Islet of Langerhans (tissue), 1 donor: ENCODE results near the gene FKBP11.

ENCODE experiments used
- FAIRE-seq: peaks from one replicate; lab custom pipeline; 2011; peaks lifted over from hg19 to GRCh38; lab: Jason Lieb, UNC

FKBP11 gene

GRCh38 chr12:48925304-48926011, at the start of gene FKBP11:
Gene FKBP11 (minus strand): TSS chr12:48925492. CDS start chr12:48925428, 64 bp downstream.
- no peak for FAIRE-seq

- no peak for FAIRE-seq
These were observed 48.8 kb upstream of the FKBP11 start for GRCh38 chr12:48973941-48974673.

GRCh38 chr12:48973531-48973930, 48.2 kb upstream of the FKBP11 start:
- no peak for FAIRE-seq

GRCh38 chr12:48972952-48973483, 47.7 kb upstream of the FKBP11 start:
- no peak for FAIRE-seq

GRCh38 chr12:48972213-48972951, 47.1 kb upstream of the FKBP11 start:
- no peak for FAIRE-seq

GRCh38 chr12:48970702-48971334, 45.5 kb upstream of the FKBP11 start:
- no peak for FAIRE-seq

- no peak for FAIRE-seq
These were observed 44.8 kb upstream of the FKBP11 start for GRCh38 chr12:48969833-48970701.

GRCh38 chr12:48969160-48969771, 44.0 kb upstream of the FKBP11 start:
- FAIRE-seq = no peak

GRCh38 chr12:48968467-48968866, 43.2 kb upstream of the FKBP11 start:
- FAIRE-seq = no peak

- FAIRE-seq = no peak
These were observed 42.7 kb upstream of the FKBP11 start for GRCh38 chr12:48967991-48968390.

GRCh38 chr12:48966177-48966895, 41.0 kb upstream of the FKBP11 start:
- no peak for FAIRE-seq

- no peak for FAIRE-seq
These were observed 40.1 kb upstream of the FKBP11 start for GRCh38 chr12:48965298-48965838.

- no peak for FAIRE-seq
These were observed 36.5 kb upstream of the FKBP11 start for GRCh38 chr12:48961801-48962200.

- FAIRE-seq = no peak
These were observed 36.0 kb upstream of the FKBP11 start for GRCh38 chr12:48961331-48961730.

GRCh38 chr12:48960834-48961233, 35.5 kb upstream of the FKBP11 start:
- FAIRE-seq = no peak

GRCh38 chr12:48958049-48958388, 32.7 kb upstream of the FKBP11 start:
- FAIRE-seq = no peak

- no peak for FAIRE-seq
These were observed 32.1 kb upstream of the FKBP11 start, which contains the start of gene ARF3 for GRCh38 chr12:48957141-48958048. Gene ARF3 (minus strand): TSS chr12:48957487. CDS start chr12:48941095, 16,392 bp downstream.

GRCh38 chr12:48956279-48957140, 31.2 kb upstream of the FKBP11 start:
- no peak for FAIRE-seq
